GM21576 (cell line): ENCODE data around the gene NOP9.

ENCODE experiments used
- ATAC-seq: cut with Tn5 transposase; IDR thresholded peaks from one replicate; pipeline ENCODE4 v1.9.1; 2021; ENCODE audit warnings: mild to moderate bottlenecking, moderate library complexity; ENCODE audit not compliant: unreplicated experiment

The NOP9 gene

GRCh38 chr14:24299255-24300191, at the start of gene NOP9, which contains the start of gene DHRS1:
Gene NOP9, plus strand, starts transcription at chr14:24299850. Its CDS starts 105 bp downstream, at chr14:24299955.
Gene DHRS1, minus strand, starts transcription at chr14:24299780. Its CDS starts 674 bp downstream, at chr14:24299106.
- ATAC-seq, result peak; percentile 64

GRCh38 chr14:24250354-24250753, 49.3 kb upstream of the NOP9 start:
- no peak for ATAC-seq

GRCh38 chr14:24251880-24252288, 47.8 kb upstream of the NOP9 start:
- ATAC-seq, result no peak

- ATAC-seq, result no peak
Observed at GRCh38 chr14:24252289-24253124, 47.1 kb upstream of the NOP9 start.

- ATAC-seq, result no peak
Observed at GRCh38 chr14:24253936-24254335, 45.7 kb upstream of the NOP9 start.

GRCh38 chr14:24254630-24255392, 44.8 kb upstream of the NOP9 start:
- ATAC-seq, result no peak

GRCh38 chr14:24255438-24255837, 44.2 kb upstream of the NOP9 start:
- ATAC-seq, result no peak

- ATAC-seq, result no peak
Observed at GRCh38 chr14:24255931-24256711, 43.5 kb upstream of the NOP9 start.

- no peak for ATAC-seq
Observed at GRCh38 chr14:24256960-24257359, 42.7 kb upstream of the NOP9 start.

- no peak for ATAC-seq
Observed at GRCh38 chr14:24258119-24258518, 41.5 kb upstream of the NOP9 start.

GRCh38 chr14:24258548-24259265, 40.9 kb upstream of the NOP9 start:
- ATAC-seq, result no peak

GRCh38 chr14:24259282-24260025, 40.2 kb upstream of the NOP9 start:
- ATAC-seq, result no peak

- ATAC-seq, result no peak
Observed at GRCh38 chr14:24260026-24260779, 39.4 kb upstream of the NOP9 start.

GRCh38 chr14:24260780-24261157, 38.9 kb upstream of the NOP9 start:
- no peak for ATAC-seq

- no peak for ATAC-seq
Observed at GRCh38 chr14:24261256-24261968, 38.2 kb upstream of the NOP9 start.

GRCh38 chr14:24261969-24262327, 37.7 kb upstream of the NOP9 start:
- ATAC-seq, result no peak
